Astrocyte (in vitro differentiated cells and primary cell): ENCODE data around the gene TMEM198. TPM values are rescaled to one million over a fixed set of nuclear protein-coding genes. Genes with fewer than 3 reads are reported as not detected.

Experiments used
- DNase-seq: peaks from one replicate; pipeline ENCODE4 v3.0.0-alpha.2; 2010; ENCODE audit warnings: low read depth
- FAIRE-seq: peaks from 2 replicates; lab custom pipeline; 2011; peaks lifted over from hg19 to GRCh38; lab: Jason Lieb, UNC
- H2AFZ ChIP-seq: 2 replicates; pipeline ENCODE4 v1.6.0; 2012; ENCODE audit warnings: low read depth, low read length, inconsistent platforms
- H3K27ac ChIP-seq: 2 replicates; pipeline ENCODE4 v1.5.1; 2011; ENCODE audit warnings: low read depth, low read length, inconsistent platforms
- H3K27me3 ChIP-seq: 2 replicates; pipeline ENCODE4 v1.6.0; 2011; ENCODE audit warnings: low read length, inconsistent platforms; ENCODE audit not compliant: insufficient read depth
- H3K36me3 ChIP-seq: 2 replicates; pipeline ENCODE4 v1.5.1; 2011; ENCODE audit warnings: low read length, inconsistent platforms; ENCODE audit not compliant: insufficient read depth
- H3K4me1 ChIP-seq: 2 replicates; pipeline ENCODE4 v1.5.1; 2011; ENCODE audit warnings: low read length, inconsistent platforms; ENCODE audit not compliant: insufficient read depth
- H3K4me2 ChIP-seq: 2 replicates; pipeline ENCODE4 v1.6.0; 2012; ENCODE audit warnings: low read length, inconsistent platforms
- H3K4me3 ChIP-seq: 2 replicates; pipeline ENCODE4 v1.5.1; 2011; ENCODE audit warnings: low read depth, mild to moderate bottlenecking, low read length, inconsistent platforms; ENCODE audit not compliant: insufficient read depth
- H3K79me2 ChIP-seq: 2 replicates; pipeline ENCODE4 v1.6.0; 2012; ENCODE audit warnings: mild to moderate bottlenecking, low read length, inconsistent platforms; ENCODE audit not compliant: insufficient read depth
- H3K9ac ChIP-seq: 2 replicates; pipeline ENCODE4 v1.6.0; 2012; ENCODE audit warnings: mild to moderate bottlenecking, low read length, inconsistent platforms
- H3K9me3 ChIP-seq: 2 replicates; pipeline ENCODE4 v1.5.1; 2012; ENCODE audit warnings: low read depth, mild to moderate bottlenecking, low read length, inconsistent platforms; ENCODE audit not compliant: insufficient read depth
- H4K20me1 ChIP-seq: 2 replicates; pipeline ENCODE4 v1.6.0; 2012; ENCODE audit warnings: low read length, inconsistent platforms; ENCODE audit not compliant: insufficient read depth
- H3K27ac Mint-ChIP-seq: one replicate; pipeline ENCODE4 v1.8.0; 2021; ENCODE audit warnings: mild to moderate bottlenecking, mixed read lengths; ENCODE audit not compliant: unreplicated experiment
- H3K27me3 Mint-ChIP-seq: one replicate; pipeline ENCODE4 v1.8.0; 2021; ENCODE audit warnings: low read depth, mixed read lengths; ENCODE audit not compliant: unreplicated experiment
- H3K36me3 Mint-ChIP-seq: one replicate; pipeline ENCODE4 v1.8.0; 2021; ENCODE audit warnings: low read depth, mixed read lengths; ENCODE audit not compliant: unreplicated experiment
- H3K4me1 Mint-ChIP-seq: one replicate; pipeline ENCODE4 v1.8.0; 2021; ENCODE audit warnings: low read depth, mixed read lengths; ENCODE audit not compliant: unreplicated experiment
- H3K4me3 Mint-ChIP-seq: one replicate; pipeline ENCODE4 v1.8.0; 2021; ENCODE audit warnings: mild to moderate bottlenecking, moderate library complexity, mixed read lengths; ENCODE audit not compliant: unreplicated experiment
- H3K9me3 Mint-ChIP-seq: one replicate; pipeline ENCODE4 v1.8.0; 2021; ENCODE audit warnings: mild to moderate bottlenecking, mixed read lengths; ENCODE audit not compliant: unreplicated experiment
- CTCF ChIP-seq: IDR thresholded peaks from 2 replicates; pipeline ENCODE4 v1.5.1; 2011; ENCODE audit warnings: low read depth, mild to moderate bottlenecking, inconsistent platforms, low read length, moderate library complexity; ENCODE audit not compliant: insufficient read depth
- EZH2 ChIP-seq: IDR thresholded peaks from 2 replicates; pipeline ENCODE4 v1.6.1; 2012; ENCODE audit warnings: mild to moderate bottlenecking, low read length, inconsistent platforms; ENCODE audit not compliant: insufficient read depth
- total RNA-seq: library from RNA; stranded (reverse); gene quantifications from 2 replicates; pipeline ENCODE4 v1.2.1, GENCODE V29; 2021

TMEM198 gene
- total RNA-seq, 1 donor from 2014 or later: 3.8 TPM

- H2AFZ ChIP-seq: no peak overlapping the region
- H3K36me3 ChIP-seq: peaks cover 13% of the 10 kb centered on the region
- TF ChIP-seq CTCF: no peak
- no peak for TF ChIP-seq EZH2
- peak overlapping the region; percentile 74 for H3K4me3 Mint-ChIP-seq
- H3K9ac ChIP-seq: no peak overlapping the region
- H3K79me2 ChIP-seq: peaks cover 35% of the 10 kb centered on the region
- peaks cover 10% of the 10 kb centered on the region for H3K36me3 Mint-ChIP-seq
- no peaks in the 10 kb centered on the region for H3K9me3 ChIP-seq
- peak overlapping the region; percentile 86 for H3K27ac Mint-ChIP-seq
- no peak overlapping the region for H3K4me3 ChIP-seq
- peaks cover 9% of the 10 kb centered on the region for H3K27me3 Mint-ChIP-seq
- peaks cover 12% of the 10 kb centered on the region for H3K4me1 Mint-ChIP-seq
- H3K27ac ChIP-seq: no peak overlapping the region
- H3K9me3 Mint-ChIP-seq: no peaks in the 10 kb centered on the region
- FAIRE-seq: no peak
- H3K4me1 ChIP-seq: peaks cover 33% of the 10 kb centered on the region
- no peak for DNase-seq
- H4K20me1 ChIP-seq: peaks cover 56% of the 10 kb centered on the region
- H3K27me3 ChIP-seq: no peaks in the 10 kb centered on the region
- peak overlapping the region; percentile 96 for H3K4me2 ChIP-seq
Measured at GRCh38 chr2:219540784-219541504, 2.9 kb upstream of the TMEM198 start.

- H2AFZ ChIP-seq: no peak overlapping the region
- peak overlapping the region; percentile 96 for H3K4me2 ChIP-seq
- no peak overlapping the region for H3K27ac Mint-ChIP-seq
- H3K4me1 ChIP-seq: peaks cover 33% of the 10 kb centered on the region
- H3K27me3 Mint-ChIP-seq: peaks cover 12% of the 10 kb centered on the region
- H3K4me3 ChIP-seq: peak overlapping the region; percentile 72
- H3K9me3 Mint-ChIP-seq: no peaks in the 10 kb centered on the region
- peaks cover 12% of the 10 kb centered on the region for H3K4me1 Mint-ChIP-seq
- DNase-seq (peak; percentile 46), FAIRE-seq (no peak)
- H3K27ac ChIP-seq: no peak overlapping the region
- peaks cover 16% of the 10 kb centered on the region for H3K36me3 Mint-ChIP-seq
- H3K27me3 ChIP-seq: no peaks in the 10 kb centered on the region
- peaks cover 13% of the 10 kb centered on the region for H3K36me3 ChIP-seq
- TF ChIP-seq EZH2 (no peak), CTCF (peak; percentile 64)
- peak overlapping the region; percentile 74 for H3K4me3 Mint-ChIP-seq
- peaks cover 35% of the 10 kb centered on the region for H3K79me2 ChIP-seq
- H4K20me1 ChIP-seq: peaks cover 56% of the 10 kb centered on the region
- peak overlapping the region; percentile 84 for H3K9ac ChIP-seq
- H3K9me3 ChIP-seq: no peaks in the 10 kb centered on the region
Measured at GRCh38 chr2:219541611-219542180, 2.1 kb upstream of the TMEM198 start.
